Peyer's patch (tissue), 4 donors: Measurements from ENCODE around the gene WT1. TPM values are rescaled to one million over a fixed set of nuclear protein-coding genes. Genes with fewer than 3 reads are reported as not detected.

Source experiments
- DNase-seq, 3 donors: peaks; one replicate each; pipeline ENCODE4 v3.0.0-alpha.2; 2017 to 2019
- H3K27ac ChIP-seq, 4 donors: fragments of 200-600 bp; sonication (generic); one replicate each; pipeline ENCODE4 v1.5.1; 2016 to 2019
- H3K27me3 ChIP-seq, 2 donors: fragments of 200-600 bp; sonication (generic); one replicate each; pipeline ENCODE4 v1.5.1; 2019
- H3K36me3 ChIP-seq, 3 donors: fragments of 200-600 bp; sonication (generic); one replicate each; pipeline ENCODE4 v1.5.1; 2016 to 2019
- H3K4me1 ChIP-seq, 4 donors: fragments of 200-600 bp; sonication (generic); one replicate each; pipeline ENCODE4 v1.5.1; 2016 to 2019
- H3K4me3 ChIP-seq, 4 donors: fragments of 200-600 bp; sonication (generic); 1 replicate in 3 of 4; 2 replicates in 1 of 4; pipeline ENCODE4 v1.5.1; 2016 to 2019; ENCODE audit warnings: mild to moderate bottlenecking in 1 of 4
- H3K9me3 ChIP-seq, 4 donors: fragments of 200-600 bp; sonication (generic); one replicate each; pipeline ENCODE4 v1.5.1; 2016 to 2019; ENCODE audit warnings: mild to moderate bottlenecking in 1 of 4
- POLR2A ChIP-seq, 2 donors: fragments of 450-650 bp; IDR thresholded peaks; one replicate each; pipeline ENCODE4 v1.5.1; 2017; ENCODE audit warnings: antibody characterized with exemption in 2 of 2, mild to moderate bottlenecking in 2 of 2, moderate library complexity in 2 of 2
- small RNA-seq, 2 donors: library from RNA; depleted of rRNA; stranded (forward); fragments of <200 nt; gene quantifications; one replicate each; pipeline ENCODE3, GENCODE V24; 2016
- total RNA-seq, 4 donors: library from RNA; depleted of rRNA; stranded (reverse); fragments of >200 nt; gene quantifications; one replicate each; pipeline ENCODE4 v1.1.0, GENCODE V29; 2016
- TF ChIP-seq, protein P1 (sequence below), 6 experiments: fragments of 450-650 bp in 4 of 6; fragments of 200-600 bp in 2 of 6; sonication (generic) in 1 of 6; IDR thresholded peaks; one replicate each; pipeline ENCODE4 v1.5.1; 2017 to 2019; ENCODE audit warnings: antibody characterized with exemption in 6 of 6, mild to moderate bottlenecking in 3 of 6, moderate library complexity in 1 of 6

The WT1 gene
- total RNA-seq, 4 donors from 2014 or later: not detected

DNA sequence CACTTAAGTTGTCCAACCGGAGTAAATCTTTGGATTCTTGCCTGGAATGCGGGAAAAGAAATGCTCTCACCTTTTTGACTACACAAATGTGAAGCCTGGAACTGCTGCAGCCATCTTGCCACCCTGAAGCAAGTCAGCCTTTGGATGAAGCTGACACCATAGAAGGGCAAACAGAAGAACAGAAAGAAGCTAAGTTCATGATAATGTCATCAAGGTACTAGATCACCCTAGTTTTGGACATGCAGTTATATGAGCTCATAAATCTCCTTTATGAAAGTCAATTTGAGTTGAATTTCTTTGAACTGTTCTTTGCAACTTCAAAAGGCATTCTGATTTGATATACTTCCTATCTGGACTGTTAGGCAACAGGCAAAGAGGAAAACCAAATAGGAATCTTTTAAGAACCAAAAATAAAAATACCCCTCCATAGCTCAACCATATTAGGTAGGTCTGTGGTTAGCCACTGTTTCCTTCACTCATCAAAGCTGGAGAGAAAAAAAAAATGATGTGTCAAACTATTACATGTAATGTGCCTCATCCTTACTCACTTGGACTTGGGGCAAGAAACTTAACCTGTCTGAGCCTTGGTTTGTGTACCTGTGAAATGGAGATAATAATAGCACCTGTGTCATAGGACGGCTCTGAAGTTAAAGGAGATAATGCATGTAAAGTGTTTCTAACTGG is 91.9 kb downstream of the WT1 start:
- Histone ChIP-seq H3K36me3 (no peaks in the 10 kb centered on the region), H3K4me1 (no peaks in the 10 kb centered on the region), H3K4me3 (no peak overlapping the region), H3K27ac (no peak overlapping the region), H3K27me3 (no peaks in the 10 kb centered on the region), H3K9me3 (no peaks in the 10 kb centered on the region)
- no peak for DNase-seq
- TF ChIP-seq, protein P1, sequence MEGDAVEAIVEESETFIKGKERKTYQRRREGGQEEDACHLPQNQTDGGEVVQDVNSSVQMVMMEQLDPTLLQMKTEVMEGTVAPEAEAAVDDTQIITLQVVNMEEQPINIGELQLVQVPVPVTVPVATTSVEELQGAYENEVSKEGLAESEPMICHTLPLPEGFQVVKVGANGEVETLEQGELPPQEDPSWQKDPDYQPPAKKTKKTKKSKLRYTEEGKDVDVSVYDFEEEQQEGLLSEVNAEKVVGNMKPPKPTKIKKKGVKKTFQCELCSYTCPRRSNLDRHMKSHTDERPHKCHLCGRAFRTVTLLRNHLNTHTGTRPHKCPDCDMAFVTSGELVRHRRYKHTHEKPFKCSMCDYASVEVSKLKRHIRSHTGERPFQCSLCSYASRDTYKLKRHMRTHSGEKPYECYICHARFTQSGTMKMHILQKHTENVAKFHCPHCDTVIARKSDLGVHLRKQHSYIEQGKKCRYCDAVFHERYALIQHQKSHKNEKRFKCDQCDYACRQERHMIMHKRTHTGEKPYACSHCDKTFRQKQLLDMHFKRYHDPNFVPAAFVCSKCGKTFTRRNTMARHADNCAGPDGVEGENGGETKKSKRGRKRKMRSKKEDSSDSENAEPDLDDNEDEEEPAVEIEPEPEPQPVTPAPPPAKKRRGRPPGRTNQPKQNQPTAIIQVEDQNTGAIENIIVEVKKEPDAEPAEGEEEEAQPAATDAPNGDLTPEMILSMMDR (IDR thresholded peaks at IDR 0.05): no peak
- no peak for TF ChIP-seq POLR2A (IDR thresholded peaks at IDR 0.05)

DNA sequence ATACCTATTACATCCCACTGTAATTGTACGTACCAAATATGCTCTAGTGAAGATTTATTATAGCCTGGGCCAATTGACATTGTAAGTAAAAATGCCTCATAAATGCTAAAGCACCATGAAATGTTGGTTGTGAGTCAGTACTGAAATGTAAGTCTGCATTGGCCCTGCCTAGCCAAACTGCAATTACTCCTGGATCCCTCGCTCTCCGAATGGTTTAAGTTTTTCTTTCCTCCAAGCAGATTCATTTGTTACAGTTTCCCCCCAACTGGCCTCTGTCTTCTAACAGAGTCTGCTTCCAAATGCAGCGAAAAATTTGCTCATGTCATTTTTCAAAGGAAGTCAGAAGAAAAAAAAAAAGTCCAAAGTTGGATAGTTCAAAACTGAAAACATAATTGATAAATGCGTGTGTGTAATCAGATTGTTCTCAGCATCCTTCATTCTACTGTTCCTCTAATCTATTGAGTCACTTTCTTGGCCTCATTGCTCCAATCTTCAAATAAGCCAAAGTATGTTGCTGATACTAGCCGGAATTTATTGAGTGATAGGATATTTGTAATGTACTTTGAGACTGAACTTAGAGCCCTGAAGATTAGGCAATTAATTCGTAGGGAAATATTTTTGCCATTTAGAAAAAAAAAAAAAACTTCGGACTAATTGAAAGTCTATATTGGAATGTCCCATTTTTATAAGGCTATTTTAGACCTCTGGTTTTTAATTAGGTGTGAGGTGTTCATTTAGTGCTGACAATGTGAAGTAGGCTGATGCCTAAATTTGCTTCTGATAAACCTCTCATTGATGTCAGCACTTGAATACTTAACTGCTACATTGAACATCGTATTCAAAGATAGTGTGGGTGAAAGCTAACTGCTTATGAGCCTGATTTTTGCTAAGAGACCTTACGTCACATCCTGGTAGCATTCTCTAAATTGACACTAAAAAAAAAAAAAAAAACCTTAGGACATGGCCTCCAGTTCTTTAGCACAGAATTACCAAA is 93.4 kb downstream of the WT1 start:
- no peaks in the 10 kb centered on the region for H3K4me1 ChIP-seq
- no peak for DNase-seq
- TF ChIP-seq, protein P1 (IDR thresholded peaks at IDR 0.05): no peak
- no peak for TF ChIP-seq POLR2A (IDR thresholded peaks at IDR 0.05)
- no peaks in the 10 kb centered on the region for H3K36me3 ChIP-seq
- H3K9me3 ChIP-seq: no peaks in the 10 kb centered on the region
- no peak overlapping the region for H3K4me3 ChIP-seq
- no peaks in the 10 kb centered on the region for H3K27me3 ChIP-seq
- H3K27ac ChIP-seq: no peak overlapping the region

DNA sequence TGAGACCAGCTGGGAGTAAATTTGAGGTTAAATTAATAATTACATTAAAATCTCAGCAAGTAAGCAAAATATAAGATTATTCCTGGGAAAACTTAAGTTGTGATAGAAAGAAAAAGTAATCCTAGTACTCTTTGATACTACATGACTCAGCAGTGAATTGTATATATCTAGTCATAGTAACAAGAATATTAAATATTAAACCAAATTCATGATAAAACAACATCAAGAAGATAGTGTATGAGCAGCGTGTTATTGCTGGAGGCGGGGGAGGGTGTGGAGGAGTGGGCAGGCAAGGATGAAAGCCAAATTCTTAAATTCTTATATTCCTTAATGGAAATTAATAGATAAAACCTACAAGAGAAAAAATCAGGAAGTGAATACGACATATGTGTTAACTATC is 95.2 kb downstream of the WT1 start:
- no peak for DNase-seq
- Histone ChIP-seq H3K27me3 (no peaks in the 10 kb centered on the region), H3K4me1 (no peaks in the 10 kb centered on the region), H3K4me3 (no peak overlapping the region), H3K36me3 (no peaks in the 10 kb centered on the region), H3K27ac (no peak overlapping the region), H3K9me3 (no peaks in the 10 kb centered on the region)
- no peak for TF ChIP-seq POLR2A (IDR thresholded peaks at IDR 0.05)
- TF ChIP-seq, protein P1 (IDR thresholded peaks at IDR 0.05): no peak

Small RNA genes lying within 50 kb of the gene (small RNA-seq; reads per million reads assigned to genes)
- gene RF02204: 0 reads per million in 2 donors
- 0 reads per million in 2 donors for gene RF02205

Other genes starting within 250 kb of the WT1 start
- gene EIF3M, start 148.3 kb upstream of the WT1 start, total RNA-seq: 100 to 1,000 TPM; 136 to 311 (median 185) TPM